ENCODE data around the gene CMTR1.

- TF ChIP-seq CTCF (conservative IDR thresholded peaks at IDR 0.05; ENCODE audit: low read depth, low read length) = no peak
- TF ChIP-seq EZH2 (IDR thresholded peaks at IDR 0.05; ENCODE audit: low read length, unreplicated experiment) = no peak
- no peak for TF ChIP-seq EZH2phosphoT487 (IDR thresholded peaks at IDR 0.05; ENCODE audit: borderline replicate concordance, low read length)
These were observed 18.6 kb downstream of the CMTR1 start for GRCh38 chr6:37451441-37452193.

Measured in PC-3 (cell line).